HG03159 (cell line): Measurements from ENCODE around the gene SP140.
A peak's percentile ranks its signal among the peaks of the same experiment; 100 is the strongest.
"Not testable (repeated sequence)": the region's sequence is repeated elsewhere in the genome, so short reads cannot be mapped to it uniquely, and the experiment has no call there.

Experiments used
- ATAC-seq: cut with Tn5 transposase; IDR thresholded peaks from one replicate; pipeline ENCODE4 v1.9.1; 2021; ENCODE audit warnings: mild to moderate bottlenecking, moderate library complexity; ENCODE audit not compliant: unreplicated experiment

SP140 gene

GRCh38 chr2:230324503-230324902 is 99.0 kb downstream of the SP140 start:
- ATAC-seq = no peak

DNA sequence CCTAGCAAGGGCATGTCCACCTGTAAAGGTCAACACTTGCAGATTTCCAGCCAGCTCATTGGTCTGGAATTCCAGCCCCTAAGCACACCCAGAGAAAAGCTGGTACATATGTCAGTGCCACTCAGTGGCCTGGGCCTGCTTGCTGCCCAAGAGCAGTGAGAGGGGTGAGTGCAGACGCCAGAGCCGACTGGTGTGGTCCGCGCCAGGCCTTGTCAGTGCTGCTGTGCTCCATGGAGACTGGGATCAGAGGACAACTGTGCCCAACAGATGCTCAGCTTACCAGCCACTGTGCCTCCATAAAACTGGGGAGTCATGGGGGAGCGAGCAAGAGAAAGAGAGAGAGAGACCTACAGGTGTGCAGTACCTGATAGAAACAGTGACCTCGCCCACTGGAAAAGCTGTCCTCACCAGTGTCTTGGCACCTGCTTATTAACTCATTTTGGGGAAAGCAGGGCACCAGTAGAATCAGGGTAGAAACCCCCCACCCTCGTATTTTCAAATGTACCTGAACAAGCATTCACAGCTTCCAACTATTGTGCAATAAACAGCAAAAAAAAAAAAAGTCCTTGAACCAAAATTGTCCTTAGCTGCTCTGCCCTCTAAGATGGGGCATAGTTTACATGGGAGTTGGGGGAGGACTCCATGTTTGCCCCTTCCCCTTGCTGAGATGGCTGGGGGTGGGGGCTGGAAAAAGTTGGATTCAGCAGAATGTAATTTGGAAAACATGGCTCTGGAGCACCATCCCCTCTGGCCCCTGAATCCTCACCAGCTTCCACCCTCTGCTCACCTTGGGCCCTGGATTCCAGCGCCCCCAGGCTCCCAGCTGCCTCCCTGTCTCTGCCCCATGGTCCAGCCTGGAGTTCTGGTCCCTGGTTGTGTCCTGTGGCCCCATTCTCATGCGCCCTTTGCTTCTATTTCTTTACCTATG is 100.0 kb downstream of the SP140 start:
- ATAC-seq = no peak

GRCh38 chr2:230326453-230327417 is 101.2 kb downstream of the SP140 start, which contains the start of gene SP140L:
Gene SP140L, plus strand, starts transcription at chr2:230327193. Its CDS starts 77 bp downstream, at chr2:230327270.
- ATAC-seq = peak; percentile 83

- peak; percentile 76 for ATAC-seq
Measured at GRCh38 chr2:230327418-230328154, 102.0 kb downstream of the SP140 start.

- ATAC-seq = no peak
Measured at GRCh38 chr2:230328155-230328458, 102.6 kb downstream of the SP140 start.

- no peak for ATAC-seq
Measured at GRCh38 chr2:230329946-230330605, 104.5 kb downstream of the SP140 start.

- ATAC-seq = no peak
Measured at GRCh38 chr2:230330725-230331124, 105.2 kb downstream of the SP140 start.

DNA sequence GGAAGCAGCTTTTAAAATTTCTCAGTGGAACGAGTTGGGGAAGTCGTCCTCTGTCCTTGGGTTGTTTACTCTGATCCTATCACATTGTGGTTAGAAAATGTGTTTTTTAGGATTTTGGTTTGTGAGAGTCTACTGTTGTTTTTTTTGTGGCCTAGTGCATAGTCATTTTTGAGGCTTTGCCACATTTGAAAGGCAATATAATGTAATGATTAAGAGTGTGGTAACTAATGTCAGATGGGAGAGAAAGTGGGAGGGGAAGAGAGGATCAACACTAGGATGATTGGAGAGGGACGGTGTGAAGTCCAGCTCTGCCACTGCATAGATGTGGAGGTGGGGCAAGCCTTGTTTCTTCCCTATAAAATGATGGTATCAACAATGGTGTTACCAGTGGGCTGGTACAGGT is 109.9 kb downstream of the SP140 start:
- no peak for ATAC-seq

GRCh38 chr2:230335864-230336506 is 110.4 kb downstream of the SP140 start:
- no peak for ATAC-seq

DNA sequence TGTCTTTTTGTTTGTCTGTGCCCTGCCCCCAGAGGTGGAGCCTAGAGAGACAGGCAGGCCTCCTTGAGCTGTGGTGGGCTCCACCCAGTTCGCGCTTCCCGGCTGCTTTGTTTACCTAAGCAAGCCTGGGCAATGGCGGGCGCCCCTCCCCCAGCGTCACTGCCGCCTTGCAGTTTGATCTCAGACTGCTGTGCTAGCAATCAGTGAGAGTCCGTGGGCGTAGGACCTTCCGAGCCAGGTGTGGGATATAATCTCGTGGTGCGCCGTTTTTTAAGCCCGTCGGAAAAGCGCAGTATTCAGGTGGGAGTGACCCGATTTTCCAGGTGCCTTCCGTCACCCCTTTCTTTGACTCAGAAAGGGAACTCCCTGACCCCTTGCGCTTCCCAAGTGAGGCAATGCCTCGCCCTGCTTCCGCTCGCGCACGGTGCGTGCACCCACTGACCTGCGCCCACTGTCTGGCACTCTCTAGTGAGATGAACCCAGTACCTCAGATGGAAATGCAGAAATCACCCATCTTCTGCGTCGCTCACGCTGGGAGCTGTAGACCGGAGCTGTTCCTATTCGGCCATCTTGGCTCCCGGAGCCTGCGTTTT is 116.5 kb downstream of the SP140 start:
- not testable (repeated sequence) for ATAC-seq

GRCh38 chr2:230343041-230343624 is 117.6 kb downstream of the SP140 start:
- not testable (repeated sequence) for ATAC-seq

- no peak for ATAC-seq
Measured at GRCh38 chr2:230343747-230344146, 118.2 kb downstream of the SP140 start.

DNA sequence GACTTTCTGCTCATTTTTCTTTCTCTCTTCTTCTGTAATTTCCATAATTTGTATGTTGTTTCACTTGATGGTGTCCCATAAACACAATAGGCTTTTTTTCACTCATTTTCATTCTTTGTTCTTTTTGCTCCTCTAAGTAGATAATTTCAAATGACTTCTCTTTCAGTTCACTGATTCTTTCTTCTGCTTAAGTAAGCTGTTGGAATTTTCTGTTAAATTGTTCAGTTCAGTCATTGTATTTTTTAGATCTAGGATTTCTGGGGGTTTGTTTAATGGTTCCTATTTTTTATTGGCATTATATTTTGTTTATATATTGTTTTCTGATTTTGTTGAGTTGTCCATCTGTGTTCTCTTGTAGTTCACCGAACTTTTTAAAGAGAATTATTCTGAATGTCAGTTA is 120.9 kb downstream of the SP140 start:
- ATAC-seq = no peak

- no peak for ATAC-seq
Measured at GRCh38 chr2:230346921-230347533, 121.5 kb downstream of the SP140 start.

DNA sequence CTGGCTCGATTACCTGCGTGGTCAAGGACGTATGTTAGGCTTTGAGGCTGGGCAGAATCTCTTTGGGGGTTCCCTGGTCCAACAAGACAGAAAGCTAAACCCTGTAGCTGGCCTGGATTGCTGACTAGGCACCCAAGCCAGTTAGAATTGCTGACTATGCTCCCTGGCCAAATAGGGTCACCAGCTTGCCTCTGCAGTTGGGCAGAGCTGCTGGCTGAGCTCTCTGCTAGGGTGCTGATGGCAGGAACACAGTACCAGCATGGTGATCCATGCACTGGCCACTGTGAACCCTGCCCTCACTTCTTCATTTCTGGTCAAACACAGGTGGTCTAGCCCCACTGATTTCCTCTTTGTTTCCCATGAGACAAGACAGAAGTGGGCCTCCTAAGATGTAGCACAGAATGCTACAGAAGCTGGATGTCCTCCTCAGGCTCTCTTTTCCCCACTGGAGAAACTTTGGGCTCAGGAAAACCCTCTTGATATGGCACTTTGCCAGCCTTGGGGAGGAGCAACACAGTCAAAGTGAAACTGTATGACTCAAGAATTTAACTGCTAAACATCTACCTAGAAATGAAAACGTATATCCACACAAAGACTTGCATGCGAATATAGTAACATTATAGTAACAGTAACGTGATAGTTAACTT is 122.2 kb downstream of the SP140 start:
- ATAC-seq = no peak

- ATAC-seq = no peak
Measured at GRCh38 chr2:230348787-230349186, 123.3 kb downstream of the SP140 start.

GRCh38 chr2:230356084-230356483 is 130.5 kb downstream of the SP140 start:
- ATAC-seq = no peak

DNA sequence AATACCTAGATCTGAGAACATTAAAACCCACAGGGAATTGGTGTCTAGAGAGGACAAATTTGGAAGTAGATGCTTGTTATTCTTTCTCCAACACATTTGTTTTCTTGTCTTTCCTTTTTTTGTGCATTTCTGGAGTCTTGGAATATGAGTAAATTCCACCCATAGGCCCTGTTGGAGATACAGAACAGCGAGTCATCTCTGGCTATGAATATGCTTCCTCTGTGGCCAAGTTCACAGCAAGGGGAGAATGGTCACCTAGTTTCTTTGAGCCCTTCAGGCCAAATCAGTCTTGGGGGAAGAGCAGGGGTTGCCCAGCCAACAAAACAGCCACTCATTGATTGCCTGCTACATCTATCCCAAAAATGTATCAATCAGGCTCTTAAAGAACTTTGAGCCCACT is 132.8 kb downstream of the SP140 start:
- no peak for ATAC-seq
